H1 (cell line): ENCODE data around the gene SLC39A11. TPM values are rescaled to one million over a fixed set of nuclear protein-coding genes. Genes with fewer than 3 reads are reported as not detected.

ENCODE experiments used
- CTCF ChIA-PET: fragments of 300-600 bp; sonication (Branson Sonifier 250); formaldehyde crosslinking; loops from one replicate; lab custom pipeline; 2021; ENCODE audit not compliant: partially characterized antibody; lab: Charles Lee
- POLR2A ChIA-PET: fragments of 300-600 bp; sonication (Branson Sonifier 250); formaldehyde crosslinking; loops from one replicate; lab custom pipeline; 2021; ENCODE audit warnings: inconsistent platforms; ENCODE audit not compliant: partially characterized antibody; lab: Charles Lee
- DNase-seq, 2 experiments: peaks; one replicate each; pipeline versions ENCODE4 v3.0.0 to v3.0.0-alpha.2; 2010 to 2022; ENCODE audit warnings: low spot score in 2 of 2, low read depth in 1 of 2, mixed read lengths in 1 of 2
- FAIRE-seq: peaks from 2 replicates; lab custom pipeline; 2011; peaks lifted over from hg19 to GRCh38; lab: Jason Lieb, UNC
- H2AFZ ChIP-seq: 2 replicates; pipeline ENCODE4 v1.8.1; 2012; ENCODE audit warnings: low read length, inconsistent platforms
- H2AK5ac ChIP-seq: 2 replicates; pipeline ENCODE4 v1.6.1; 2013; ENCODE audit warnings: low read depth, low read length
- H2BK120ac ChIP-seq: replicated peaks from 2 replicates; pipeline ENCODE3; 2013; ENCODE audit warnings: low read depth, low read length, inconsistent platforms
- H2BK12ac ChIP-seq: 2 replicates; pipeline ENCODE4 v1.6.1; 2013; ENCODE audit warnings: low read depth, low read length
- H2BK15ac ChIP-seq: 2 replicates; pipeline ENCODE4 v1.6.1; 2013; ENCODE audit warnings: low read length
- H2BK20ac ChIP-seq: 2 replicates; pipeline ENCODE4 v1.6.1; 2013; ENCODE audit warnings: low read length
- H2BK5ac ChIP-seq: 2 replicates; pipeline ENCODE4 v1.6.1; 2013; ENCODE audit warnings: low read depth, low read length
- H3K14ac ChIP-seq: 2 replicates; pipeline ENCODE4 v1.6.1; 2013; ENCODE audit warnings: inconsistent platforms; ENCODE audit not compliant: insufficient read length
- H3K18ac ChIP-seq: 2 replicates; pipeline ENCODE4 v1.6.1; 2013; ENCODE audit warnings: low read length; ENCODE audit errors: extremely low read depth
- H3K23ac ChIP-seq: 2 replicates; pipeline ENCODE4 v1.6.1; 2013; ENCODE audit warnings: inconsistent platforms; ENCODE audit not compliant: insufficient read length
- H3K23me2 ChIP-seq: 2 replicates; pipeline ENCODE4 v1.6.1; 2013; ENCODE audit warnings: low read depth, low read length
- H3K27ac ChIP-seq: 2 replicates; pipeline ENCODE4 v1.6.1; 2011; ENCODE audit warnings: low read depth, low read length, inconsistent platforms
- H3K27me3 ChIP-seq, 4 experiments: replicated peaks in 1 of 4; 1 replicate in 1 of 4; 2 replicates in 3 of 4; pipeline versions ENCODE4 v1.6.1 to v1.8.1; 2011 to 2013; ENCODE audit warnings: low read length in 3 of 4, mild to moderate bottlenecking in 3 of 4, inconsistent platforms in 2 of 4, mixed read lengths in 2 of 4, moderate library complexity in 1 of 4; ENCODE audit not compliant: control insufficient read depth in 3 of 4, insufficient read depth in 3 of 4; ENCODE audit errors: extremely low read depth in 1 of 4
- H3K36me3 ChIP-seq, 4 experiments: 2 replicates each; pipeline versions ENCODE4 v1.6.1 to v1.8.1; 2011 to 2013; ENCODE audit warnings: mild to moderate bottlenecking in 4 of 4, low read length in 3 of 4, moderate library complexity in 2 of 4, control low read depth in 1 of 4, inconsistent platforms in 1 of 4; ENCODE audit not compliant: insufficient read depth in 4 of 4, control insufficient read depth in 2 of 4
- H3K4ac ChIP-seq: replicated peaks from 2 replicates; pipeline ENCODE3; 2013; ENCODE audit warnings: low read length, low read depth, mixed read lengths, inconsistent platforms; ENCODE audit not compliant: insufficient read length
- H3K4me1 ChIP-seq, 4 experiments: replicated peaks in 1 of 4; 1 replicate in 1 of 4; 2 replicates in 3 of 4; pipeline versions ENCODE4 v1.6.1 to v1.8.1; 2011 to 2013; ENCODE audit warnings: low read length in 3 of 4, inconsistent platforms in 2 of 4, mixed read lengths in 1 of 4; ENCODE audit not compliant: insufficient read depth in 4 of 4, control insufficient read depth in 3 of 4
- H3K4me2 ChIP-seq, 2 experiments: 2 replicates each; pipeline versions ENCODE4 v1.6.1 to v1.8.1; 2011 to 2013; ENCODE audit warnings: low read depth in 2 of 2, low read length in 2 of 2, control low read depth in 1 of 2, inconsistent platforms in 1 of 2, mild to moderate bottlenecking in 1 of 2; ENCODE audit not compliant: insufficient read depth in 1 of 2
- H3K4me3 ChIP-seq, 4 experiments: fragments of 200-600, 300-600 bp in 1 of 4; sonication (generic), shearing (Covaris generic), sonication (Bioruptor Twin) in 1 of 4; 2 replicates each; pipeline versions ENCODE4 v1.5.1 to v1.8.1; 2011 to 2016; ENCODE audit warnings: low read length in 4 of 4, low read depth in 3 of 4, control low read depth in 2 of 4, inconsistent platforms in 2 of 4, mild to moderate bottlenecking in 2 of 4, mixed read lengths in 1 of 4, moderate library complexity in 1 of 4; ENCODE audit not compliant: insufficient read depth in 2 of 4; ENCODE audit errors: extremely low read depth in 1 of 4
- H3K56ac ChIP-seq: replicated peaks from 2 replicates; pipeline ENCODE3; 2013; ENCODE audit warnings: low read depth, mild to moderate bottlenecking, mixed read lengths, low read length, inconsistent platforms; ENCODE audit not compliant: insufficient read length
- H3K79me1 ChIP-seq: 2 replicates; pipeline ENCODE4 v1.6.1; 2013; ENCODE audit warnings: low read depth, low read length, control low read depth
- H3K79me2 ChIP-seq, 2 experiments: 2 replicates each; pipeline versions ENCODE4 v1.6.1 to v1.8.1; 2012 to 2013; ENCODE audit warnings: low read length in 2 of 2, mild to moderate bottlenecking in 2 of 2, inconsistent platforms in 1 of 2; ENCODE audit not compliant: insufficient read depth in 2 of 2, control insufficient read depth in 1 of 2
- H3K9ac ChIP-seq, 4 experiments: replicated peaks in 1 of 4; 1 replicate in 1 of 4; 2 replicates in 3 of 4; pipeline versions ENCODE4 v1.6.1 to v1.8.1; 2011 to 2013; ENCODE audit warnings: low read depth in 3 of 4, low read length in 3 of 4, control low read depth in 2 of 4, mild to moderate bottlenecking in 2 of 4, moderate library complexity in 2 of 4, inconsistent platforms in 1 of 4; ENCODE audit errors: extremely low read depth in 1 of 4
- H3K9me3 ChIP-seq, 2 experiments: 2 replicates each; pipeline versions ENCODE4 v1.6.1 to v1.8.1; 2012 to 2013; ENCODE audit warnings: mild to moderate bottlenecking in 2 of 2, moderate library complexity in 2 of 2, control low read depth in 1 of 2, inconsistent platforms in 1 of 2, low read depth in 1 of 2, low read length in 1 of 2, mixed read lengths in 1 of 2; ENCODE audit not compliant: insufficient read depth in 2 of 2
- H4K20me1 ChIP-seq, 2 experiments: replicated peaks in 1 of 2; 2 replicates each; pipeline versions ENCODE3 to v1.8.1; 2011 to 2013; ENCODE audit warnings: inconsistent platforms in 2 of 2, low read length in 2 of 2, mild to moderate bottlenecking in 1 of 2; ENCODE audit not compliant: insufficient read depth in 2 of 2, control insufficient read depth in 1 of 2
- H4K5ac ChIP-seq: 2 replicates; pipeline ENCODE4 v1.6.1; 2013; ENCODE audit warnings: low read length, low read depth, mixed read lengths, inconsistent platforms; ENCODE audit not compliant: insufficient read length
- H4K8ac ChIP-seq: 2 replicates; pipeline ENCODE4 v1.8.0; 2013; ENCODE audit warnings: mild to moderate bottlenecking, moderate library complexity, low read length, inconsistent platforms; ENCODE audit not compliant: insufficient read depth; ENCODE audit errors: extremely low read depth
- H4K91ac ChIP-seq: replicated peaks from 2 replicates; pipeline ENCODE3; 2013; ENCODE audit warnings: low read length, mixed read lengths, inconsistent platforms; ENCODE audit not compliant: insufficient read length
- CHD1 ChIP-seq: IDR thresholded peaks from 2 replicates; pipeline ENCODE4 v1.6.1; 2012; ENCODE audit warnings: low read depth, low read length, improper control_type of control experiment
- CTBP2 ChIP-seq: IDR thresholded peaks from 2 replicates; pipeline ENCODE4 v1.7.0; 2011; ENCODE audit warnings: borderline replicate concordance, mild to moderate bottlenecking, moderate library complexity, mixed read lengths, low read length; ENCODE audit not compliant: insufficient read depth, insufficient read length
- JUND ChIP-seq: IDR thresholded peaks from 2 replicates; pipeline ENCODE4 v1.6.1; 2011; ENCODE audit warnings: mild to moderate bottlenecking, improper control_type of control experiment, low read length
- NRF1 ChIP-seq: IDR thresholded peaks from 2 replicates; pipeline ENCODE4 v1.6.1; 2011; ENCODE audit warnings: mild to moderate bottlenecking, low read depth, low read length, improper control_type of control experiment
- POLR2A ChIP-seq, 2 experiments: IDR thresholded peaks; 1 replicate in 1 of 2; 2 replicates in 1 of 2; pipeline ENCODE4 v1.6.1; 2011; ENCODE audit warnings: low read depth in 2 of 2, low read length in 2 of 2, mild to moderate bottlenecking in 2 of 2; ENCODE audit errors: control extremely low read depth in 1 of 2
- POU5F1 ChIP-seq: IDR thresholded peaks from 2 replicates; pipeline ENCODE4 v1.6.1; 2011; ENCODE audit warnings: low read depth, mild to moderate bottlenecking, low read length, moderate library complexity
- RAD21 ChIP-seq, 2 experiments: IDR thresholded peaks in 1 of 2; conservative IDR thresholded peaks in 1 of 2; 2 replicates each; pipeline ENCODE4 v1.6.1; 2011; ENCODE audit warnings: low read depth in 2 of 2, low read length in 2 of 2, improper control_type of control experiment in 1 of 2, inconsistent platforms in 1 of 2, mild to moderate bottlenecking in 1 of 2, moderate library complexity in 1 of 2
- RBBP5 ChIP-seq: IDR thresholded peaks from 2 replicates; pipeline ENCODE4 v1.7.1; 2012; ENCODE audit warnings: low read depth, mild to moderate bottlenecking, inconsistent platforms, low read length, moderate library complexity, borderline replicate concordance
- RXRA ChIP-seq: IDR thresholded peaks from 2 replicates; pipeline ENCODE4 v1.6.1; 2011; ENCODE audit warnings: low read depth, mild to moderate bottlenecking, low read length, moderate library complexity; ENCODE audit not compliant: insufficient read depth
- SIN3A ChIP-seq, 2 experiments: IDR thresholded peaks in 1 of 2; conservative IDR thresholded peaks in 1 of 2; 2 replicates each; pipeline ENCODE4 v1.6.1; 2011 to 2012; ENCODE audit warnings: low read length in 2 of 2, improper control_type of control experiment in 1 of 2, low read depth in 1 of 2, mild to moderate bottlenecking in 1 of 2
- TBP ChIP-seq: IDR thresholded peaks from 2 replicates; pipeline ENCODE4 v1.6.1; 2011; ENCODE audit warnings: low read depth, low read length, improper control_type of control experiment
- TCF12 ChIP-seq: IDR thresholded peaks from 2 replicates; pipeline ENCODE4 v1.6.1; 2011; ENCODE audit warnings: low read depth, mild to moderate bottlenecking, low read length
- TEAD4 ChIP-seq: IDR thresholded peaks from 2 replicates; pipeline ENCODE4 v1.6.1; 2012; ENCODE audit warnings: low read depth, low read length, inconsistent platforms, mixed read lengths
- whole genome bisulfite sequencing, 2 experiments: shearing (Covaris generic) in 1 of 2; methylation state at CpG; one replicate each; pipeline versions ENCODE4 v1.1.6 to v1.1.7; 2013 to 2015; ENCODE audit warnings: low lambda C conversion rate in 2 of 2, mixed read lengths in 2 of 2, inconsistent platforms in 1 of 2, low coverage in 1 of 2, missing lambda C conversion rate in 1 of 2; ENCODE audit not compliant: insufficient replicate concordance in 2 of 2, insufficient coverage in 1 of 2, insufficient read length in 1 of 2; ENCODE audit errors: extremely low coverage in 1 of 2, missing lambda C conversion rate in 1 of 2; 5-methylcytosine and 5-hydroxymethylcytosine counted together
- polyA plus RNA-seq, 7 experiments: library from polyadenylated mRNA; depleted of rRNA in 3 of 7; stranded (reverse) in 5 of 7; unstranded in 2 of 7; fragments of >200 nt in 5 of 7; fragments of 200-250 nt in 2 of 7; gene quantifications; 1 replicate in 5 of 7; 2 replicates in 1 of 7; 4 replicates in 1 of 7; pipeline versions ENCODE4 v1.2.1 to v1.2.3, GENCODE V29; 2011 to 2013; ENCODE audit warnings: missing spikeins in 2 of 7, mixed read lengths in 2 of 7
- total RNA-seq: library from RNA; stranded (reverse); fragmentation: NEBNext Ultra II Directional; extraction: Animal tissue kit (Norgen Biotek cat#: 25700); gene quantifications from 2 replicates; pipeline ENCODE4 v1.2.1, GENCODE V29; 2021

Gene SLC39A11
- total and polyA plus RNA-seq, 2 of the 8 experiments (the other 6 are each of a cell fraction or from before 2014, with no cell fraction given): 12.2 to 19.6 TPM

- Histone ChIP-seq H2BK12ac (no peak overlapping the region), H2BK5ac (no peak overlapping the region), H3K23me2 (no peaks in the 10 kb centered on the region), H4K91ac (no peak overlapping the region), H3K4ac (no peak overlapping the region), H3K36me3 (no peaks in the 10 kb centered on the region), H3K27me3 (no peaks in the 10 kb centered on the region), H2BK20ac (no peak overlapping the region), H3K14ac (no peak overlapping the region), H3K79me2 (no peaks in the 10 kb centered on the region), H4K5ac (no peak overlapping the region), H3K23ac (no peak overlapping the region), H3K79me1 (no peaks in the 10 kb centered on the region), H2BK120ac (no peak overlapping the region), H3K27ac (no peak overlapping the region), H4K20me1 (peaks cover 0 to 3% of the 10 kb centered on the region in 2 experiments), H3K4me3 (no peak overlapping the region), H4K8ac (no peak overlapping the region), H2AFZ (no peak overlapping the region), H3K18ac (no peak overlapping the region), H3K9me3 (no peaks in the 10 kb centered on the region), H2BK15ac (no peak overlapping the region), H3K9ac (no peak overlapping the region), H2AK5ac (no peak overlapping the region), H3K4me2 (no peak overlapping the region), H3K4me1 (no peaks in the 10 kb centered on the region), H3K56ac (no peak overlapping the region)
- DNase-seq: no peak
- TF ChIP-seq TBP (no peak), RXRA (no peak), TEAD4 (no peak), SIN3A (conservative IDR thresholded peaks at IDR 0.05 in 1 of 2, IDR thresholded peaks at IDR 0.05 in 1 of 2; ENCODE audit: low read depth in 1 of 2, low read length in 2 of 2) (no peak), RBBP5 (no peak), POLR2A (IDR thresholded peaks at IDR 0.05; ENCODE audit: control extremely low read depth in 1 of 2, low read depth in 2 of 2, low read length in 2 of 2) (no peak), NRF1 (no peak), CHD1 (no peak), POU5F1 (no peak), TCF12 (no peak), JUND (no peak), RAD21 (IDR thresholded peaks at IDR 0.05 in 1 of 2, conservative IDR thresholded peaks at IDR 0.05 in 1 of 2; ENCODE audit: low read depth in 2 of 2, low read length in 2 of 2) (no peak), CTBP2 (no peak)
- ChIA-PET CTCF (interaction anchor here (0.6 to 0.9 kb wide), 2 partner anchors 282 to 494 kb away, joined by 3 to 4 read pairs; no protein-coding TSS in a partner anchor), POLR2A (interaction anchor here (0.6 to 1.3 kb wide), 2 partner anchors 35 to 1166 kb away, joined by 3 to 4 read pairs; partner anchors contain the start of gene SLC39A11)
- 93% methylated on average over 5 of the region's 5 CpGs; no CpG with 5 or more reads in 1 of the 2 experiments for WGBS, 2 experiments
- FAIRE-seq: no peak
Observed at GRCh38 chr17:73057196-73057595, 35.3 kb downstream of the SLC39A11 start.
